ENCODE measurements around the gene RPS8. TPM values are rescaled to one million over a fixed set of nuclear protein-coding genes. Genes with fewer than 3 reads are reported as not detected.

RPS8 gene
- total RNA-seq, 1 donor from 2014 or later: 988 TPM

DNA sequence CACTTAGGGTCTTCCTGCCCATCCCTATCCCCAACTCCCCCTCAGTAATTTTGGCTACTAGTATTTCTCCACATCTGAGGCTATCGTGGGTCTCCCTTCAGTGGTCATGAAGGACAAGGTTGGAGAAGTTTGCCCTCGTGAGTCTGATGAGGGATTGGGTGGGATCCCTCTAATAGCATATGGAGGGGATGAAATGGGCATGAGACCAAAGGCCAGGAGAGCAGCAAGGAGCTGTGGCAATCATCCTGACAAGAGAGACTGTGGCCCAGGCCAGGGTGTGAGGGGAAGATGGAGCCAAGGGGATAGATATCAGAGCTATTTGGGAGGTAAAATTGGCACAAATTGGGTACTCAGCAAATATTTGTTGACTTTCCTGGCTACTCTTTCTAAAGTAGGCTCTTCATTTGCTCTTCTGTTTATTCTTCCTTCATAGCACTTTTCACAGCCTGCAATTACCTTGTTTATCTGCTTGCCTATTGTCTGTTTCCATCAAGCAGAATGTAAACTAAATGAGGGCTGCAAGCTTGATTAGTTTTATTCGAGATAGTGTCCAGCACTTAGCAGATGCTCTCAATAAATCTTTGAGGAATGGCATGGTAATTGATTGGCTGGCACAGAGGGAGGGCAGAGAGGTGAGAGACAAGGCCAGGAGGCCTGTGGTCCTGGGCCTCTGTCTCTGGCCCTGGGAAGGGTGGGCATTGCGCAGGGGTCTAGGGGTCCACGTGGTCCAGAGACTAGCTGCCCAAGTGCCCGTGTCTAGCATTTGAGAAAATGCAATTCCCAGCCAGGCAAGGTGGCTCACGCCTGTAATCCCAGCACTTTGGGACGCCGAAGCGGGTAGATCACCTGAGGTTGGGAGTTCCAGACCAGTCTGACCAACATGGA, 23.4 kb downstream of the RPS8 start:
- peak overlapping the region; percentile 99 for H3K27ac Mint-ChIP-seq (ENCODE audit: unreplicated experiment)
- H3K4me1 Mint-ChIP-seq (ENCODE audit: low read depth, unreplicated experiment): peaks cover 19% of the 10 kb centered on the region
- H3K9me3 Mint-ChIP-seq (ENCODE audit: unreplicated experiment): peaks cover 14% of the 10 kb centered on the region
- H3K4me3 Mint-ChIP-seq (ENCODE audit: unreplicated experiment): peak overlapping the region; percentile 51
- DNase-seq: no peak
- TF ChIP-seq CTCF (IDR thresholded peaks at IDR 0.05; ENCODE audit: partially characterized antibody, unreplicated experiment): no peak
- peaks cover 16% of the 10 kb centered on the region for H3K27me3 Mint-ChIP-seq (ENCODE audit: unreplicated experiment)
- peaks cover 6% of the 10 kb centered on the region for H3K36me3 Mint-ChIP-seq (ENCODE audit: unreplicated experiment)

DNA sequence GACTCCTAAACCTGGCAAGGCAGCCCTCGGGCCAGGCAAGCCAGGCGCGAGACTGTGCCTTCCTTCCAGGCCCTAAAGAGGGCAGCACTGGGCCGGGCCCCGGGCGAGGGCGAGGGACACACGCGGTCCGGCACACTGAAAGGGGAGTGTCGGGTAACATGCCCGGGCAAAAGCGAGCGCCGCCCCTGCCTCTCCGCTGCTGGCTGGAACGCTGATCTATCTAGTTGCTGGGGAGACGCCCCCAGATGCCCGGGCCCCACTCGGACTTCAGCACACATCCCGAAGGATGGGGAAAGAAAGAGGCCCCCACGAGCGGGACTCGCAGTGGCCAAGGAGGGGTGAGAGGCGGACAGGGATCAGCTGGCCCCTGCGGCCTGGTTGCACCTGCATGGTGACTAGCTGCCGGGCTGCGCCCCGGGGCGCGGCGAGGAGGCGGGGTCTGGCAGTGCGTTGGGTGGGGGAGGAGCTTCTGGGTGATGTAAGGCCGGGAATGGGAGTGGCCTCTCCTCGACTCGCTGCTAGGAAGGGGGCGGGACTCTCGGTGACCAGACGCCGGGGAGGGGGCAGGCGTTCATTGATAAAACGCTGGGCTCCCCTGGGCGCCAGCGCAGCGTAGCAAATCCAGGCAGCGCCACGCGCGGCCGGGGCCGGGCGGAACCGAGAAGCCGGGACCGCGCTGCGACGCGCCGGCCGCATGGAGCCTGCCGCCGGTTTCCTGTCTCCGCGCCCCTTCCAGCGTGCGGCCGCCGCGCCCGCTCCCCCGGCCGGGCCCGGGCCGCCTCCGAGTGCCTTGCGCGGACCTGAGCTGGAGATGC, 24.6 kb downstream of the RPS8 start, which contains the start of gene PLK3:
PLK3 (plus strand) TSS at position 608 of the 815 bp plus-strand sequence; CDS start at position 695, 87 bp downstream.
- peak; percentile 71 for TF ChIP-seq CTCF (IDR thresholded peaks at IDR 0.05; ENCODE audit: partially characterized antibody, unreplicated experiment)
- Mint-ChIP-seq H3K4me1 (ENCODE audit: low read depth, unreplicated experiment) (peaks cover 19% of the 10 kb centered on the region), H3K4me3 (ENCODE audit: unreplicated experiment) (peak within 1 kb of the TSS; percentile 96), H3K27ac (ENCODE audit: unreplicated experiment) (peak within 1 kb of the TSS; percentile 99), H3K9me3 (ENCODE audit: unreplicated experiment) (peaks cover 14% of the 10 kb centered on the region), H3K27me3 (ENCODE audit: unreplicated experiment) (peaks cover 16% of the 10 kb centered on the region), H3K36me3 (ENCODE audit: unreplicated experiment) (peaks cover 6% of the 10 kb centered on the region)
- DNase-seq: peak; percentile 97

DNA sequence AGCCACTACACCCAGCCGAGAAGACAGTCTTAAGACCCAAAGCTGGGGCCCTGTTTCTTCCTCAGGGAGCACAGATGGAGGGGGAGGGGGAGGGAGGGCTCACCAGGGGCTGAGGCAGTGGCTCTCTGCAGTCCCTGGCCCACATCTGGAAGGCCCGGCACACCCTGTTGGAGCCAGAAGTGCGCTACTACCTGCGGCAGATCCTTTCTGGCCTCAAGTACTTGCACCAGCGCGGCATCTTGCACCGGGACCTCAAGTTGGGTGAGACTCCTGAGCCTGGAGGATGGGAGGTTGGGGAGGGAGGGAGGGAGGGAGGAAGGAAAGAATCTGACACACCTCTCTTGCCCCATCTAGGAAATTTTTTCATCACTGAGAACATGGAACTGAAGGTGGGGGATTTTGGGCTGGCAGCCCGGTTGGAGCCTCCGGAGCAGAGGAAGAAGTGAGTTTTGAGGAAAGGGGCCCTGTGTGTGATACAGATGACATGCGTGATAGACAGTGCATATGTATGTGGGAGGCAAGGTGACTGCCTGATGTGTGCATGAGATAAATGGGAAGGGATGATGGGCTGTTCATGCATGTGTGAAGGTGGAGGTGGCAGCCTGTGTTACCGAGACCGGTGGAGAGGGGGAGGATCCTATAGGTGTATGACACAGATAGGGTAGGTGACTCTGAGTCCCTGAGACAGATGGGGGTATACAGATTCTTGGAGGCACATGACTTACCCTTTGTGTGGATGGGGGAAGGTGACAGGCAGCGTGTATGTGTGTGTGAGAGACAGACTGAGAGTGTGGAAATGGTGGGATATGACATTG, 26.4 kb downstream of the RPS8 start:
- Mint-ChIP-seq H3K27me3 (ENCODE audit: unreplicated experiment) (peaks cover 16% of the 10 kb centered on the region), H3K27ac (ENCODE audit: unreplicated experiment) (peak overlapping the region; percentile 99), H3K36me3 (ENCODE audit: unreplicated experiment) (peaks cover 6% of the 10 kb centered on the region), H3K4me1 (ENCODE audit: low read depth, unreplicated experiment) (peaks cover 20% of the 10 kb centered on the region), H3K9me3 (ENCODE audit: unreplicated experiment) (peaks cover 14% of the 10 kb centered on the region), H3K4me3 (ENCODE audit: unreplicated experiment) (peak overlapping the region; percentile 91)
- TF ChIP-seq CTCF (IDR thresholded peaks at IDR 0.05; ENCODE audit: partially characterized antibody, unreplicated experiment): no peak
- peak; percentile 54 for DNase-seq

DNA sequence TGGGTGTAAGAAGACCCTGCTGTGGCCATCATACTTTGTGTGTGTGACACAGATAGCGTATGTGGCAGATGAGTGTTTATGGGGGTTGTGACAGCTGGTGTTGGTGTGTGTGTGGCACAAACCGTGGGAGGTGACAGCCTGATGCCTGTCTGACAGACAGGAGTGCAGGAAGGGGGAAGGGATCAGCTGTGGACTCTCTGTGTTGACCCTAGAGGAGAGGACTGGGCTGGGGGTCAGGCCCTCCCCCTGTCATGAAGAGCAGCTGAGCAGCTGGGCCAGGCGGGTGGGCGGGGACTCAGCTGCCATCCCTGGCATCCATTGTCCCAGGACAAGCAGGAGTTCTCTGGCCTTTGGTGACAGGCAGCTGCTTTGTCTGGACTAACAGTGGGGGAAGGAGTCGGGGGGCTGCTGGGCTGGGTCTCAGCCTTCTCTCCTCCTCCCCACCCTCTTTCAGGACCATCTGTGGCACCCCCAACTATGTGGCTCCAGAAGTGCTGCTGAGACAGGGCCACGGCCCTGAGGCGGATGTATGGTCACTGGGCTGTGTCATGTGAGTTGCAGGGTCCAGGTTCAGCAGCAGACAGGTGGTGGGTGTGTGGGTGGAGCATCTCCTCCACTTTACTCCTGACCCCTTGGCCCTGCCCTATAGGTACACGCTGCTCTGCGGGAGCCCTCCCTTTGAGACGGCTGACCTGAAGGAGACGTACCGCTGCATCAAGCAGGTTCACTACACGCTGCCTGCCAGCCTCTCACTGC, 27.1 kb downstream of the RPS8 start:
- H3K9me3 Mint-ChIP-seq (ENCODE audit: unreplicated experiment): peaks cover 14% of the 10 kb centered on the region
- peak overlapping the region; percentile 99 for H3K27ac Mint-ChIP-seq (ENCODE audit: unreplicated experiment)
- peak; percentile 80 for DNase-seq
- H3K4me1 Mint-ChIP-seq (ENCODE audit: low read depth, unreplicated experiment): peaks cover 28% of the 10 kb centered on the region
- TF ChIP-seq CTCF (IDR thresholded peaks at IDR 0.05; ENCODE audit: partially characterized antibody, unreplicated experiment): no peak
- peak overlapping the region; percentile 91 for H3K4me3 Mint-ChIP-seq (ENCODE audit: unreplicated experiment)
- peaks cover 16% of the 10 kb centered on the region for H3K27me3 Mint-ChIP-seq (ENCODE audit: unreplicated experiment)
- peaks cover 6% of the 10 kb centered on the region for H3K36me3 Mint-ChIP-seq (ENCODE audit: unreplicated experiment)

Measured in glutamatergic neuron (in vitro differentiated cells).